Measurements from ENCODE around the gene STAT4. TPM values are rescaled to one million over a fixed set of nuclear protein-coding genes. Genes with fewer than 3 reads are reported as not detected.

The STAT4 gene
- polyA plus RNA-seq, 1 donor (not counting 4 experiments of a cell fraction or from before 2014, with no cell fraction given) = 2.0 TPM

DNA sequence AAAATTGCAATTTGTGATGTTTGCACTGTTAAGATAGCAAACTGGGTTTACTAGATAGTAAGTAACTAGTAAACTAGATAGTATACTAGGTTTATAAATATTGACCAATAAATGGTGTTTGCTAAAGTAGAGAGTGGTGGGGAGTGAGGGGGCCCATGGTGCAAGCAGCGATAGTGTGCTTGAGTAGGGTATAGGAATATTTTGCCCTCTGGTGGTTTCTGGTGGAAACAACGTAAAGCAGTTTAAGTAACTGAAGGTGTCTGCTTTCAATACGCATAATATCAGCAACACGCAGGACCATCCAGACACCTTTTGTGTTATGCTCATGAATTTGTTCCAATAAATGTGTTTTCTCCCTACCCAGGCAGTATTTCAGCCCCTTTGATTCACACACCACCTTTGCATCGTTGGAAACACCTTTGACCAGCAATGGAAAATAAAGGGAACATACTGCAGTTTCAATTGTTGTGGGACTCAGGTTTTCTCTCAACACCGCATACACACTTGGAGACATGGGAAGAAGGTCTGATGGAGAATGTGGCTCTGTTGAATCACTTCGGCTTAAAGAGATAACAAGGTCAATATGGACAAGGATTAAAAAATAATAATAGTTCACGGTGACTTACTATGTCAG, 120.2 kb downstream of the STAT4 start:
- H3K79me2 ChIP-seq (ENCODE audit: control insufficient read depth, insufficient read depth, low read length) = no peaks in the 10 kb centered on the region
- peak; percentile 60 to 64 (median 62) for TF ChIP-seq CTCF (optimal IDR thresholded peaks at IDR 0.05 in 1 of 3, IDR thresholded peaks at IDR 0.05 in 1 of 3, conservative IDR thresholded peaks at IDR 0.05 in 1 of 3; ENCODE audit: extremely low read depth in 1 of 3, insufficient read depth in 2 of 3, low read length in 3 of 3)
- no peak for TF ChIP-seq EZH2 (IDR thresholded peaks at IDR 0.05; ENCODE audit: low read length)
- H3K4me3 ChIP-seq (ENCODE audit: control insufficient read depth in 2 of 3, extremely low read depth in 1 of 3, insufficient read depth in 2 of 3, low read depth in 1 of 3, low read length in 3 of 3) = no peak overlapping the region
- H3K27me3 ChIP-seq (ENCODE audit: control insufficient read depth, extremely low read depth, insufficient read depth, low read length) = no peaks in the 10 kb centered on the region
- H3K27ac ChIP-seq (ENCODE audit: control insufficient read depth, insufficient read depth, low read length) = no peak overlapping the region
- no peaks in the 10 kb centered on the region for H4K20me1 ChIP-seq (ENCODE audit: control insufficient read depth, extremely low read depth, insufficient read depth, low read length)
- peak overlapping the region; percentile 82 for H2AFZ ChIP-seq (ENCODE audit: control insufficient read depth, low read length)
- peak; percentile 96 for FAIRE-seq
- H3K4me2 ChIP-seq (ENCODE audit: control insufficient read depth, extremely low read depth, insufficient read depth, low read depth, low read length) = peak overlapping the region; percentile 69
- H3K9me1 ChIP-seq (ENCODE audit: control insufficient read depth, extremely low read depth, insufficient read depth, low read length) = no peaks in the 10 kb centered on the region
- H3K4me1 ChIP-seq (ENCODE audit: control insufficient read depth, extremely low read depth, insufficient read depth, low read length) = peaks cover 4% of the 10 kb centered on the region
- no peak overlapping the region for H3K9ac ChIP-seq (ENCODE audit: control insufficient read depth, extremely low read depth, insufficient read depth, low read length)
- no peaks in the 10 kb centered on the region for H3K36me3 ChIP-seq (ENCODE audit: control insufficient read depth in 2 of 2, extremely low read depth in 1 of 2, insufficient read depth in 2 of 2, low read length in 2 of 2)
- dilution Hi-C loops (cut with MboI; ENCODE audit: extremely low pct_ligation_motif_present, low sequenced_read_pairs) = no loop called here
- no peak for DNase-seq (ENCODE audit: low read depth, low spot score)
- H3K9me3 ChIP-seq (ENCODE audit: control insufficient read depth, low read depth, low read length) = no peaks in the 10 kb centered on the region

DNA sequence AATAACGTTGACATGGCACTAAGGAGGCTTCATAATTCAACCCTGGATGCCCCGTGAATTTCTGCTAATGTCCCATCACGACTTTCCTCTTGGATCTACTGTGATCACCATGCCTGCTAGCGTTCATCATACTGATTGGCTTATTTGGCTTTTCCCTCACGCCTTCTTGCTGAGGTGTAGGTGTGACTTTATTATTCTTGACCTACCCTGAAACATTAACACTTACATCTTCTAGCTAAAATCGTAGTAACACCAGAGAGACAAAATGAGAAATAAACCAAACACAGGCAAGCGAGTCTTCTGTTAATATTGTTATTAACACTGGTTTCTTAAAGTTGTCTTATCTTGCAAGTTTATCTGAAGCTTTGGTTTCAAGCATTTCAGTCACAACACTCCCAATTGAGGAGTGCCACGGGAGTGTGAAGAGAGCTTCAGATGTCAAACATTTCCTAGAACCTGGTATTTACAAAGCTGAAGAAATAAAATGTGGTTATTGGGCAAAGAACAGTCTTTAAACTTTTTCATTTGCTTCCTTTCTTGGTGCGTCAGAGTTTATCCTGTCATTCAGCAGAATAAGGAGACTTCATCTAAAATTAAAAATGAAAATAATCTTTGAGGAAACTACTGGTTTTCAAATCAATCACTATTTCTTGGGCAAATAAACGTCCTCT, 121.4 kb downstream of the STAT4 start:
- FAIRE-seq = no peak

More for the DNA sequence above, 121.4 kb downstream of the STAT4 start:
- H3K79me2 ChIP-seq (ENCODE audit: control insufficient read depth, insufficient read depth, low read length) = no peaks in the 10 kb centered on the region
- no peaks in the 10 kb centered on the region for H3K27me3 ChIP-seq (ENCODE audit: control insufficient read depth, extremely low read depth, insufficient read depth, low read length)
- no peak overlapping the region for H3K4me3 ChIP-seq (ENCODE audit: control insufficient read depth in 2 of 3, extremely low read depth in 1 of 3, insufficient read depth in 2 of 3, low read depth in 1 of 3, low read length in 3 of 3)
- no peaks in the 10 kb centered on the region for H3K36me3 ChIP-seq (ENCODE audit: control insufficient read depth in 2 of 2, extremely low read depth in 1 of 2, insufficient read depth in 2 of 2, low read length in 2 of 2)
- peaks cover 4% of the 10 kb centered on the region for H3K4me1 ChIP-seq (ENCODE audit: control insufficient read depth, extremely low read depth, insufficient read depth, low read length)
- TF ChIP-seq CTCF (optimal IDR thresholded peaks at IDR 0.05 in 1 of 3, IDR thresholded peaks at IDR 0.05 in 1 of 3, conservative IDR thresholded peaks at IDR 0.05 in 1 of 3; ENCODE audit: extremely low read depth in 1 of 3, insufficient read depth in 2 of 3, low read length in 3 of 3) (no peak), EZH2 (IDR thresholded peaks at IDR 0.05; ENCODE audit: low read length) (no peak)
- H2AFZ ChIP-seq (ENCODE audit: control insufficient read depth, low read length) = no peak overlapping the region
- no peak overlapping the region for H3K9ac ChIP-seq (ENCODE audit: control insufficient read depth, extremely low read depth, insufficient read depth, low read length)
- no peaks in the 10 kb centered on the region for H3K9me3 ChIP-seq (ENCODE audit: control insufficient read depth, low read depth, low read length)
- no peak overlapping the region for H3K4me2 ChIP-seq (ENCODE audit: control insufficient read depth, extremely low read depth, insufficient read depth, low read depth, low read length)
- no peak for DNase-seq (ENCODE audit: low read depth, low spot score)
- no peak overlapping the region for H3K27ac ChIP-seq (ENCODE audit: control insufficient read depth, insufficient read depth, low read length)
- no peaks in the 10 kb centered on the region for H3K9me1 ChIP-seq (ENCODE audit: control insufficient read depth, extremely low read depth, insufficient read depth, low read length)
- H4K20me1 ChIP-seq (ENCODE audit: control insufficient read depth, extremely low read depth, insufficient read depth, low read length) = no peaks in the 10 kb centered on the region
- dilution Hi-C loops (cut with MboI; ENCODE audit: extremely low pct_ligation_motif_present, low sequenced_read_pairs) = no loop called here

All from keratinocyte (primary cell).